HL-60/S4 treated with retinoic acid at 250 ng/mL for 4 days and 3 days (cell line): ENCODE data around the gene UNK.
"Not testable (repeated sequence)": the region's sequence is repeated elsewhere in the genome, so short reads cannot be mapped to it uniquely, and the experiment has no call there.

Experiments
- in situ Hi-C: fragments of 300-500 bp; cut with MboI; formaldehyde crosslinking; loops from 2 replicates; pipeline ENCODE4 v1.7.0; 2022; ENCODE audit warnings: low sequenced_read_pairs

The UNK gene

GRCh38 chr17:75845058-75845711 is 60.6 kb downstream of the UNK start:
- in situ Hi-C loops: no loop called here

- in situ Hi-C loops: no loop called here
These were observed 61.5 kb downstream of the UNK start for GRCh38 chr17:75845933-75846691.

- in situ Hi-C loops: no loop called here
These were observed 62.3 kb downstream of the UNK start for GRCh38 chr17:75846692-75847613.

GRCh38 chr17:75847614-75848522 is 63.3 kb downstream of the UNK start:
- in situ Hi-C loops: no loop called here

- in situ Hi-C loops: no loop called here
These were observed 64.1 kb downstream of the UNK start for GRCh38 chr17:75848523-75849278.

- in situ Hi-C loops: no loop called here
These were observed 64.7 kb downstream of the UNK start for GRCh38 chr17:75849279-75849646.

- in situ Hi-C loops: no loop called here
These were observed 65.1 kb downstream of the UNK start for GRCh38 chr17:75849724-75850123.

- in situ Hi-C loops: no loop called here
These were observed 66.5 kb downstream of the UNK start for GRCh38 chr17:75850928-75851692.

- in situ Hi-C loops: not testable (repeated sequence)
These were observed 67.0 kb downstream of the UNK start for GRCh38 chr17:75851693-75851991.

- in situ Hi-C loops: no loop called here
These were observed 68.8 kb downstream of the UNK start for GRCh38 chr17:75853433-75853832.

- in situ Hi-C loops: no loop called here
These were observed 69.6 kb downstream of the UNK start for GRCh38 chr17:75854101-75854748.

- in situ Hi-C loops: no loop called here
These were observed 70.3 kb downstream of the UNK start for GRCh38 chr17:75854881-75855309.

GRCh38 chr17:75855310-75856061 is 70.9 kb downstream of the UNK start, which contains the start of gene WBP2:
Gene WBP2 (minus strand): TSS chr17:75855335. CDS start chr17:75855297, 38 bp downstream.
- in situ Hi-C loops: no loop called here

GRCh38 chr17:75856062-75856756 is 71.6 kb downstream of the UNK start:
- in situ Hi-C loops: no loop called here

- in situ Hi-C loops: not testable (repeated sequence)
These were observed 74.8 kb downstream of the UNK start for GRCh38 chr17:75859358-75859757.

- in situ Hi-C loops: no loop called here
These were observed 77.3 kb downstream of the UNK start for GRCh38 chr17:75861927-75862317.

- in situ Hi-C loops: no loop called here
These were observed 79.9 kb downstream of the UNK start for GRCh38 chr17:75864448-75864871.
